Mesodermal cell (in vitro differentiated cells): ENCODE data around the gene PDZD8.

Experiments
- H3K27ac ChIP-seq: 2 replicates; pipeline ENCODE4 v1.7.0; 2013; ENCODE audit warnings: mild to moderate bottlenecking, low read depth, low read length, moderate library complexity; ENCODE audit not compliant: severe bottlenecking
- H3K36me3 ChIP-seq: 2 replicates; pipeline ENCODE4 v1.7.1; 2013; ENCODE audit warnings: mild to moderate bottlenecking, low read length, moderate library complexity; ENCODE audit not compliant: control insufficient read depth, insufficient read depth
- H3K4me1 ChIP-seq: one replicate; pipeline ENCODE4 v1.7.1; 2013; ENCODE audit warnings: mild to moderate bottlenecking, low read length; ENCODE audit not compliant: insufficient read depth, control insufficient read depth, poor library complexity, severe bottlenecking
- H3K4me3 ChIP-seq: 2 replicates; pipeline ENCODE4 v1.7.0; 2013; ENCODE audit warnings: low read length, control low read depth, mild to moderate bottlenecking; ENCODE audit not compliant: insufficient read depth, poor library complexity, severe bottlenecking; ENCODE audit errors: extremely low read depth
- H3K9me3 ChIP-seq: 2 replicates; pipeline ENCODE4 v1.7.1; 2013; ENCODE audit warnings: mild to moderate bottlenecking, low read length, moderate library complexity; ENCODE audit not compliant: control insufficient read depth
- WGBS, 2 experiments: methylation state at CpG; one replicate each; pipeline ENCODE4 v1.1.5; 2013; ENCODE audit warnings: missing lambda C conversion rate in 2 of 2; ENCODE audit not compliant: insufficient coverage in 2 of 2; 5-methylcytosine and 5-hydroxymethylcytosine counted together

The PDZD8 gene

DNA sequence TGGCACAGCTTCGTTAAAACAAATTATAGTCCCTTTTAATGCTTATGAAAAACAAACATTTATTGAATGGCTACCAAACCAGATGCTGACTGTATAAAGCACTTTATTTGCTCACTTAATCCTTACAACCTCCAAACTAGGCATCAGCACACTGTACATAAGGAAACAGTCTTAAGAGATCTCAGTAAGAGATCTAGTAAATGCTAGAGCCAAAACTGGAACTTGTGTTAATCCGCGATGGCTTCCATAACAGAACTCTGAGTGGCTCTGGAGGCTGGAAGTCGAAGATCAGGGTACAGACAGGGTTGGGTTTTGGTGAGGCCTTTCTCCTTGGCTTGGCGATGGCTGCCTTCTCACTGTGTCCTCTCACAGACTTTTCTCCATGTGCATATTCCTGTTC, 27.0 kb downstream of the PDZD8 start:
- no peaks in the 10 kb centered on the region for H3K36me3 ChIP-seq
- WGBS, 2 experiments: 84% methylated on average over 3 of the region's 5 CpGs; no CpG with 5 or more reads in 1 of the 2 experiments
- H3K9me3 ChIP-seq: no peaks in the 10 kb centered on the region
- no peak overlapping the region for H3K27ac ChIP-seq
- no peak overlapping the region for H3K4me3 ChIP-seq
- H3K4me1 ChIP-seq: peaks cover 5% of the 10 kb centered on the region

DNA sequence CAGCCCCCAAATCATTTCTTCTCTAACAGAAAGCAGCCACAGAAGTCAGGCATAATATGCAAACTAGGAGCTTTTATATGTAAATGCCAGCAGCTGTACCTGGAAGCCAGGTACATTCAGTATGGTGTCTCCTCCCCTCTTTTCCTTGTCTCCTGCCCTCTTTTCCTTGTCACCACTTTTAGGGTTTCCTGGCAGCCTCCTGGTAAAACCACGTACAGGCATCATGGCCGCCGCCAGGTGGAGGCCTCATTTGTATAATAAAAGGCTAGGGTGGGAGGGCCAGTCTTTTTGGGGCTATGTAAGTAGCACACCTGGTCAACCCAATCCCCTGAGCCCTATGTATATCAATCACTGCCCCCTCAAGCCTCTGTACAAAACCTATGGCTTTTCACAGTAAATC, 28.7 kb downstream of the PDZD8 start:
- Histone ChIP-seq H3K9me3 (no peaks in the 10 kb centered on the region), H3K27ac (no peak overlapping the region), H3K4me1 (peaks cover 5% of the 10 kb centered on the region), H3K4me3 (no peak overlapping the region), H3K36me3 (no peaks in the 10 kb centered on the region)
- WGBS, 2 experiments: no CpG with 5 or more reads among the region's 3 CpGs

DNA sequence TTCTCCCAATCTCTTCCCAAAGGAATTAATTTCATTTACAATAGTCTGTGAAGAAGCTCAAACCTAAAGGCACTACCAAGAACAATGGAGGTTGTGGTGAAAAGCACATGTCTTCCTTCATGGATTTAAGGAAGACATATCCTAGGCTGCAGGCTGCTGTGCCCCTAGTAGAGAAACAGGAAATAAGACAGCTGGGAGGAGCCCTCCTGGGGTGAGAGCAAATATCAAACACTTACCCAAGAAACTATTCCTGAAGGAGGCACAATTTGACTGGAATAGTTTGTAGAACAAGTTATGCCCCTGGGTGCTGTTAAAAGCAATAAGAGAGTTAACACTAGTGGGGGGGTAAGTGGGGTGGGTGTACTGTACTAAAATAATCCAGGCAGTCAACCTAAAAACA, 30.1 kb downstream of the PDZD8 start:
- Histone ChIP-seq H3K9me3 (no peaks in the 10 kb centered on the region), H3K27ac (no peak overlapping the region), H3K4me3 (no peak overlapping the region), H3K4me1 (peaks cover 5% of the 10 kb centered on the region), H3K36me3 (peaks cover 6% of the 10 kb centered on the region)

DNA sequence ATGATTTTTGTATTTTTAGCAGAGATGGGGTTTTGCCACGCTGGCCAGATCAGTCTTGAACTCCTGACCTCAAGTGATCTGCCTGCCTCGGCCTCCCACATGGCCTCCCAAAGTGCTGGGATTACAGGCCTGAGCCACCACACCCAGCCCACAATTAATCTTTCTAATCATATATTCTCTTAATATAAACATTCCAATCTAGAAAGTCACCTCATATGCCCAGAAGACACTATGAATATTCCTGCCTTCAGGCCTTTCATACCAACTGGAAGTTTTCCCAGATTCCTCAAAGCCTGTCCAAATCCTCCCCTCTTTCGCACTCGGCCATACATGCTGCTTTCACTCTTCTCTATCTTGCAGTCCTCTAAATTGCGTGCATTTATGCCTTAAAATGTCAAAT, 32.6 kb downstream of the PDZD8 start:
- 88 to 97% methylated on average over 3 to 5 of the region's 5 CpGs for WGBS, 2 experiments
- H3K36me3 ChIP-seq: peaks cover 17% of the 10 kb centered on the region
- peaks cover 5% of the 10 kb centered on the region for H3K4me1 ChIP-seq
- no peak overlapping the region for H3K27ac ChIP-seq
- H3K9me3 ChIP-seq: no peaks in the 10 kb centered on the region
- H3K4me3 ChIP-seq: no peak overlapping the region

DNA sequence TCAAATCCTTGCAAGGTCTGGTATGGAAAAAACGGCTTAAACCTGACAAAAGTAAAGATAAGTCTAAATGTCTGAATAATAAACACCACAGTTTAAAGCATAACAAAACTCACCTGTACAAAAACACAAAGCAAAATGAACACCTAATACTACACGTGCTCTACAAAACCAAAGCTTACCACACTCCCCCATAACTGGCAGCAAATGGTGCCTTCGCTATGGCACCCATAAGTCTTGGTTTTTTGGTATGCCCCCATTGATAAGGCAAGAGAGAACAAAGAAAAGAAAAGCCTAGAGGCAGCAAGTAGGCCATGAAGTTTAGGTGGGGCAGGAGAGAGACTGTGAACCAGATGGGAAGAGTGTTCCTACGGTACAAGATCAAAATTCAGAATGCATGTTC, 34.2 kb downstream of the PDZD8 start:
- 83 to 100% methylated on average over 1 to 3 of the region's 4 CpGs for WGBS, 2 experiments
- Histone ChIP-seq H3K4me1 (peaks cover 5% of the 10 kb centered on the region), H3K36me3 (peaks cover 22% of the 10 kb centered on the region), H3K9me3 (no peaks in the 10 kb centered on the region), H3K27ac (no peak overlapping the region), H3K4me3 (no peak overlapping the region)

DNA sequence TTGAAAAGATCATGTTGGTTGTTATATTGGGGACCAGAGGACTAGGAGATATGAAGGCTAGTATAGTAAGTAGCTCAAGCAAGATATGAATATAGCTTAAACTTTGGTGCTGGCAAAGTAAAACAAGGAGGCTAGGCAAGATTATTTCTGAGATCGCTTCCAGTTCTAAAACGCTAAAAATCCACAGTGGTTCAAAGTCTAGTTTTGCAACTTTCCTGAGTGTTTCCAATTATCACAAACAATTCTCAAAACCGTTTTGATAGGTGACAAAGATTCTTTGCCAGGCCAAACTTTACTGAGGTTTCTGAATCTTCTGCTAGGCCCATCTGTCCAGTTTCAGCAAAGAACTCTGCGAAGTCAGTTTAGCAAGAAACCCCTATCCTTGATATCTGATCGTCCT, 35.3 kb downstream of the PDZD8 start:
- no peak overlapping the region for H3K27ac ChIP-seq
- peaks cover 29% of the 10 kb centered on the region for H3K36me3 ChIP-seq
- H3K4me1 ChIP-seq: peaks cover under 1% of the 10 kb centered on the region
- no peak overlapping the region for H3K4me3 ChIP-seq
- no peaks in the 10 kb centered on the region for H3K9me3 ChIP-seq
- WGBS, 2 experiments: 80 to 93% methylated on average over 5 of the region's 5 CpGs

DNA sequence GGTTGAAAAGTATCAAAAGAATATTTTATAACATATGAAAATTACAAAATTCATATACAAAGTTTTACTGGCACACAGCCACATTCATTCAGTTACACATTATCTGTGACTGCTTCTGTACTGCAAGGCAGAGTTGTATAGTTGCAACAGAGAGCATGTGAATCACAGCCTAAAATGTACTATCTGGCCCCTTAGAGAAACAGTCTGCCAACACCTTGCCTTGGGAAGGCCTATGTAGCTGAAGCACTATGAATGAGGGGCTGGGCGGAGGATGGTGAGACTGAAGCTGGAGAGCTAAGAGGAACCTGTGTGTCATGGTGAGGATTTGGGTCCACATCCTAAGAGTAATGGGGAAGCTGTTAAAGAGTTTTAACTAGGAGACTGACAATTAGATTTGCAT, 35.7 kb downstream of the PDZD8 start:
- Histone ChIP-seq H3K9me3 (no peaks in the 10 kb centered on the region), H3K4me1 (no peaks in the 10 kb centered on the region), H3K4me3 (no peak overlapping the region), H3K27ac (no peak overlapping the region), H3K36me3 (peaks cover 29% of the 10 kb centered on the region)
- WGBS, 2 experiments: 80% methylated on average over 1 of the region's 1 CpG; no CpG with 5 or more reads in 1 of the 2 experiments

DNA sequence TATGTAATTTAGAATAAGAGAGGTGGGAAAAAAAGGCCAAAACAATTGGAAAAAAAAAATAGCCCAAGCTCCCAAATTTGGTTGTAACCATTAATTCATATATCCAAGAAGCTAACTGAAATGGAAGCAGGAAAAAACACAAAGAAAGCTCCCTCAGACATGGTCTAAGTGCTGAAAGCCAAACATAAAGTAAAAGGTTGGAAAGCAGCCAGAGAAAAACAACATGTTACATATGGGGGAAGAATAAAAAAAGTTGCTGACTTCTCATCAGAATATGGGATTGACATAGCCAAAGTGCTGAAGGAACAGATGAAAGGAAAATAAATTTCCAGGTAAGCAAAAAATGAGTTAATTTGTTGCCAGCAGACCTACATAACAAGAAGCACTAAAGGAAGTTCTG, 40.3 kb downstream of the PDZD8 start:
- peaks cover 21% of the 10 kb centered on the region for H3K36me3 ChIP-seq
- H3K4me1 ChIP-seq: no peaks in the 10 kb centered on the region
- no peak overlapping the region for H3K4me3 ChIP-seq
- H3K9me3 ChIP-seq: no peaks in the 10 kb centered on the region
- no peak overlapping the region for H3K27ac ChIP-seq

DNA sequence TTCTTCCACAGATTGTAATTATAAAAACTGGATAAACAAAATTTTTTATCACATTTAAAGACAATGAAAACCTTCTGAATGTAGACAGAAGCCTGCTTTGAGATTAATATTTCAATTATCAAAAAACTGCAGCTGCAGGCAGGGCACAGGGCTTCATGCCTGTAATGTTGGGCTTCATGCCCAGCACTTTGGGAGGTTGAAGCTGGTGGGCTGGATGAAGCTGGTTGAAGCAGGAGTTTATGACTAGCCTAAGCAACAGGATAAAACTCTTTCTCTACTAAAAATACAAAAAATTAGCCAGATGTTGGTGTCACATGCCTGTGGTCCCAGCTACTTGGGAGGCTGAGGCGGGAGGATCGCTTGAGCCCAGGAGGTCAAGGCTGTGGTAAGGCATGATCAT, 41.2 kb downstream of the PDZD8 start:
- WGBS, 2 experiments: 93% methylated on average over 2 of the region's 2 CpGs; no CpG with 5 or more reads in 1 of the 2 experiments

DNA sequence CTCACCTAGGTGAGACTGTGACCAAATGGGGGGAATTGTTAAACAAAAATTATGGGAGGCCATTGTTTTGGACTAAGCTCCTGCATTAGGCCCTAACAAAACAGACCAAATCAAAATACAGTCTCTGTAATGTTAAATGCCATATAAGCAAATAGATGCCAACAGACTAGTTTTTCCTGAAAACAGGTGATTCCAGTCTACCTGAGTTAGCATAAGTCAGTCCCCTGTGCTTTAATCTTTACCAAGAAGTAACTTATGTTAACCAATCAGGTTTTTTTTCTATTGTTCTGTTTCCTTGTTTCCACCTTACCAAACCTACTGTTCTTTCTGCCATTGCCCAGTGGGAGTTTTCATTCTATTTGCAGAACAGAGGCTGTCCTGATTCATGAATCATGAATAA, 48.0 kb downstream of the PDZD8 start:
- no peak overlapping the region for H3K27ac ChIP-seq
- H3K4me3 ChIP-seq: no peak overlapping the region
- H3K9me3 ChIP-seq: no peaks in the 10 kb centered on the region

More for the DNA sequence above, 41.2 kb downstream of the PDZD8 start:
- Histone ChIP-seq H3K36me3 (peaks cover 14% of the 10 kb centered on the region), H3K9me3 (no peaks in the 10 kb centered on the region), H3K27ac (no peak overlapping the region), H3K4me3 (no peak overlapping the region), H3K4me1 (no peaks in the 10 kb centered on the region)

DNA sequence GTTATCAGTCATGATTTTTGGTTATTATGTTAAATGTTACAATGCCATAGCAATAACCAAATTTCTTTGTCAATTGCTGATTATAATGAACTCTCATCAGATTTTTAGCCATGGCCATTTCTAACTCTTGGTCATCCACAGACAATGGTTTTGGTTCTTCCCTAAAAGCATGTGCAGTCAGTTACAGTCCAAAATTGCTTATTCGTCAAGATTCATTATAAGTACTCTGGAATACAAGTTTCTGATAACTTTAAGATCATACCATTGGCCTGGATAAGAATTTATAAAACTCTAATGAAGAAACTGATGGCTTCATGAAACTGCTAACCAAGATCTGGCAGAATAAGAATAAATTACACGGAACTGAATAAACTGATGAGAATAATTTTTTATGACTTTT, 50.9 kb downstream of the PDZD8 start:
- WGBS, 2 experiments: 100% methylated on average over 1 of the region's 2 CpGs; no CpG with 5 or more reads in 1 of the 2 experiments
- Histone ChIP-seq H3K4me3 (no peak overlapping the region), H3K36me3 (peaks cover 5% of the 10 kb centered on the region)

More for the DNA sequence above, 48.0 kb downstream of the PDZD8 start:
- H3K4me1 ChIP-seq: no peaks in the 10 kb centered on the region
- peaks cover 5% of the 10 kb centered on the region for H3K36me3 ChIP-seq

DNA sequence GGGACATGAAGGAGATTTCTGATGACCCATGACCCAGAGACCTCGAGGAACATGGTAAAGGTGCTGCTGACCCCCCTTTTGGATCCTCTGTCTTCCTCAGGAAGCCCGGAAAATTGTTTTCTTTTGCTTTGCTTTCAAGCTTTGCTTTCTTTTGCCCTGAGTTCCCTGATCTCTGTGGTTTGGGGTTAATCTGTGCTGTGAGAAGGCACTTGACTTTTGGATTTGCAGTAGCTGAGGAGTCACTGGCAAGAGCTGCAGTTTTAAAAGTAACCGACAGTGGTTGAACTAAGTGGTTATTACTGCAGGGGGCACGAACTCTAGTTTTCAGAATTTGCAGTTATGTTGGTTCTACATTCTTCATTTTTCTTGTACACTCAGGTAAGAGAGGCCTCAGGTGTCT, 53.0 kb downstream of the PDZD8 start:
- Histone ChIP-seq H3K27ac (peak overlapping the region; percentile 16), H3K36me3 (peaks cover 7% of the 10 kb centered on the region), H3K9me3 (no peaks in the 10 kb centered on the region), H3K4me1 (no peaks in the 10 kb centered on the region), H3K4me3 (no peak overlapping the region)
- 91 to 95% methylated on average over 4 of the region's 4 CpGs for WGBS, 2 experiments

More for the DNA sequence above, 50.9 kb downstream of the PDZD8 start:
- Histone ChIP-seq H3K4me1 (no peaks in the 10 kb centered on the region), H3K27ac (no peak overlapping the region), H3K9me3 (no peaks in the 10 kb centered on the region)
